ENCODE results near the gene PLEKHA7. TPM values are rescaled to one million over a fixed set of nuclear protein-coding genes. Genes with fewer than 3 reads are reported as not detected.

Gene PLEKHA7
- total and polyA plus RNA-seq, 4 donors, result 13.3 to 31.8 (median 21.5) TPM

DNA sequence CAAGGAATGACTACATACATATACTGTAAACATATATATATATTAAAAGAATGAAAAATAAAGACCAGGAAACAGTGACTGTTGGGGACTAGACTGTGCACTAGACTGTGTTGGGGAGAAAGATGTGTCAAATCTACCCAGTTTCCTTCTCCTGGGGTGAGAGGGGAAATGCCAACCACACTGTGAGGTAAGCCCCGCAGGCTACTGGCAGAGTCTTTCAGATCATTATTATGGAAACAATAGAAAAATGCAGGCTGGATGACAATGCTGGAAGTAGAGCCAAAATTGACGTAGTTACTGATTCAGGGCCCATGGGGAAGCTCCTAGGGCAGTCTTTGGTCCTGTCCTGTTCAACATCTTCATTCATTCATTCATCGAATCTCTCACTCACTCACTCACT lies 174.4 kb downstream of the PLEKHA7 start:
- 49 to 63% methylated on average over 3 of the region's 3 CpGs for WGBS, 2 donors
- no peak overlapping the region for H3K27ac ChIP-seq (ENCODE audit: low read depth in 1 of 2, low read length in 1 of 2)
- TF ChIP-seq, protein P1, sequence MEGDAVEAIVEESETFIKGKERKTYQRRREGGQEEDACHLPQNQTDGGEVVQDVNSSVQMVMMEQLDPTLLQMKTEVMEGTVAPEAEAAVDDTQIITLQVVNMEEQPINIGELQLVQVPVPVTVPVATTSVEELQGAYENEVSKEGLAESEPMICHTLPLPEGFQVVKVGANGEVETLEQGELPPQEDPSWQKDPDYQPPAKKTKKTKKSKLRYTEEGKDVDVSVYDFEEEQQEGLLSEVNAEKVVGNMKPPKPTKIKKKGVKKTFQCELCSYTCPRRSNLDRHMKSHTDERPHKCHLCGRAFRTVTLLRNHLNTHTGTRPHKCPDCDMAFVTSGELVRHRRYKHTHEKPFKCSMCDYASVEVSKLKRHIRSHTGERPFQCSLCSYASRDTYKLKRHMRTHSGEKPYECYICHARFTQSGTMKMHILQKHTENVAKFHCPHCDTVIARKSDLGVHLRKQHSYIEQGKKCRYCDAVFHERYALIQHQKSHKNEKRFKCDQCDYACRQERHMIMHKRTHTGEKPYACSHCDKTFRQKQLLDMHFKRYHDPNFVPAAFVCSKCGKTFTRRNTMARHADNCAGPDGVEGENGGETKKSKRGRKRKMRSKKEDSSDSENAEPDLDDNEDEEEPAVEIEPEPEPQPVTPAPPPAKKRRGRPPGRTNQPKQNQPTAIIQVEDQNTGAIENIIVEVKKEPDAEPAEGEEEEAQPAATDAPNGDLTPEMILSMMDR (IDR thresholded peaks at IDR 0.05; ENCODE audit: control extremely low read depth, extremely low read depth), result no peak
- H3K4me1 ChIP-seq (ENCODE audit: control insufficient read depth in 5 of 5, insufficient read depth in 5 of 5, low read length in 5 of 5), result no peaks in the 10 kb centered on the region
- DNase-seq (no peak), ATAC-seq (ENCODE audit: insufficient read depth, low FRiP score) (no peak)
- no peak overlapping the region for H3K4me3 ChIP-seq
- no peaks in the 10 kb centered on the region for H3K27me3 ChIP-seq (ENCODE audit: control insufficient read depth in 3 of 3, insufficient read depth in 3 of 3, low read length in 2 of 3)
- no peak overlapping the region for H3K9ac ChIP-seq (ENCODE audit: insufficient read depth in 1 of 2, low read length in 2 of 2)
- H3K9me3 ChIP-seq (ENCODE audit: control insufficient read depth in 4 of 4, insufficient read depth in 3 of 4, low read length in 3 of 4), result peaks cover 0 to 3% (median 0%) of the 10 kb centered on the region in 4 donors
- H3K36me3 ChIP-seq (ENCODE audit: control insufficient read depth in 4 of 4, insufficient read depth in 4 of 4, low read length in 4 of 4), result peaks cover 0 to 9% (median 0%) of the 10 kb centered on the region in 4 donors

DNA sequence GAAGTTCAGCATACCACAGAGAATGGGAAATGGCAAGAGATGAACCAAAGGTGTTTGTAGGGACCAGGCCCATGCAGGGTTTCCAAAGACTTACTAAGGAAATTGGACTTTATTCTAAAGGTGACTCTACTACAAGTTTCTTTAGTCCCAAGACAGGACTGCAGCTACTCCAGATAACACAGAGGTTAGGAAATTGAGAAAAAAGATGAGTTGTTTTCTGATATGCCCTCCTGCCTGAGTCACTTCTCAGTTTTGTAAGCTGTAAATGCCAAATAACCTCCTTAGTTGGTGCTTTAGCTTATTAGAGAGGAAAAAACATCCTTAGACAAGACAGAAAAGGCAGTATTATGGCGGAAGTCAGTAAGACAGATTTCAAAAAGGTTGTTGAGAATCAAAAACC lies 179.8 kb downstream of the PLEKHA7 start:
- 96 to 100% methylated on average over 1 of the region's 1 CpG for WGBS, 2 donors
- TF ChIP-seq, protein P1 (IDR thresholded peaks at IDR 0.05; ENCODE audit: control extremely low read depth, extremely low read depth), result no peak
- no peaks in the 10 kb centered on the region for H3K36me3 ChIP-seq (ENCODE audit: control insufficient read depth in 4 of 4, insufficient read depth in 4 of 4, low read length in 4 of 4)

DNA sequence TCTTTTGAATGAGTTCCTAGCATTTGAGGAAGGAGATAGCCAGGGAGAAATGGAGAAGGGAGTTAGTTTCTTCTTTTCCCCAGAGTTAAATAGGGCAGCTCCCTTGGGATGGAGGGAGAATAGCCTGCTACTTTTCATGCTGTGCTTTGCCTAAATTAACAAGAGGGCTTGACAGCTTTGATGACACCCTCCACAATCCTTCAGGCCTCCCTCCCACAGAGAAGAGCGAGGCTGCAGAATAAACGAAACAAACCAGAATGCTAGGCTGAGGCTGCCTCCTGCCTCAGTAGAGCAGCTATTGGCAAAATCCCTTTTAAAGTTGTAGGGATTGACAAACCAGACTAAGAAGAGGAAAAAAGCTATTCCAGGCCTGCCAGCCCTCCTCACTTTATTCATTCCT lies 181.2 kb downstream of the PLEKHA7 start:
- no peaks in the 10 kb centered on the region for H3K36me3 ChIP-seq (ENCODE audit: control insufficient read depth in 4 of 4, insufficient read depth in 4 of 4, low read length in 4 of 4)
- no peaks in the 10 kb centered on the region for H3K9me3 ChIP-seq (ENCODE audit: control insufficient read depth in 4 of 4, insufficient read depth in 3 of 4, low read length in 3 of 4)
- no peak overlapping the region for H3K27ac ChIP-seq (ENCODE audit: low read depth in 1 of 2, low read length in 1 of 2)
- H3K4me1 ChIP-seq (ENCODE audit: control insufficient read depth in 5 of 5, insufficient read depth in 5 of 5, low read length in 5 of 5), result no peaks in the 10 kb centered on the region
- DNase-seq (no peak), ATAC-seq (ENCODE audit: insufficient read depth, low FRiP score) (no peak)
- no peak overlapping the region for H3K9ac ChIP-seq (ENCODE audit: insufficient read depth in 1 of 2, low read length in 2 of 2)
- no peaks in the 10 kb centered on the region for H3K27me3 ChIP-seq (ENCODE audit: control insufficient read depth in 3 of 3, insufficient read depth in 3 of 3, low read length in 2 of 3)
- 74 to 80% methylated on average over 2 of the region's 2 CpGs for WGBS, 2 donors
- TF ChIP-seq, protein P1 (IDR thresholded peaks at IDR 0.05; ENCODE audit: control extremely low read depth, extremely low read depth), result no peak
- H3K4me3 ChIP-seq, result no peak overlapping the region

More for the DNA sequence above, 179.8 kb downstream of the PLEKHA7 start:
- Histone ChIP-seq H3K4me3 (no peak overlapping the region), H3K4me1 (ENCODE audit: control insufficient read depth in 5 of 5, insufficient read depth in 5 of 5, low read length in 5 of 5) (no peaks in the 10 kb centered on the region), H3K9me3 (ENCODE audit: control insufficient read depth in 4 of 4, insufficient read depth in 3 of 4, low read length in 3 of 4) (no peaks in the 10 kb centered on the region), H3K9ac (ENCODE audit: insufficient read depth in 1 of 2, low read length in 2 of 2) (no peak overlapping the region), H3K27me3 (ENCODE audit: control insufficient read depth in 3 of 3, insufficient read depth in 3 of 3, low read length in 2 of 3) (no peaks in the 10 kb centered on the region), H3K27ac (ENCODE audit: low read depth in 1 of 2, low read length in 1 of 2) (no peak overlapping the region)
- DNase-seq, result no peak
- ATAC-seq (ENCODE audit: insufficient read depth, low FRiP score), result no peak

DNA sequence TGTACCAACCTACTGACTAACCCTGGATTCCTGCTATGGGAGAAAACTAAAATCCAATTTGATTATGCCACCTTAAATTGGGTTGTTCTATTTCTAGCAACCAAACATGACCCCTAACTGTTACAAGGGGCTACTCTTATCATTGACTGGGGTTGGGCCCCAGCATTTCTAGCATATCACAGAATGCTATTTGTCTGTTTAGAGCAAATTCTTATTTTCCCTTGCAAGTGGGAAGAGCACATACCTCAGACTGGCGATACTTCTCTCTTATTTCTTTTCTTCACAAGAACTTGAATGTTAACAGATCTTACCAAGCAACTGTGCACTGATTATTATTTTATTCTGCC lies 182.0 kb downstream of the PLEKHA7 start:
- Histone ChIP-seq H3K9me3 (ENCODE audit: control insufficient read depth in 4 of 4, insufficient read depth in 3 of 4, low read length in 3 of 4) (no peaks in the 10 kb centered on the region), H3K4me3 (no peak overlapping the region), H3K4me1 (ENCODE audit: control insufficient read depth in 5 of 5, insufficient read depth in 5 of 5, low read length in 5 of 5) (no peaks in the 10 kb centered on the region), H3K27ac (ENCODE audit: low read depth in 1 of 2, low read length in 1 of 2) (no peak overlapping the region), H3K27me3 (ENCODE audit: control insufficient read depth in 3 of 3, insufficient read depth in 3 of 3, low read length in 2 of 3) (no peaks in the 10 kb centered on the region), H3K9ac (ENCODE audit: insufficient read depth in 1 of 2, low read length in 2 of 2) (no peak overlapping the region), H3K36me3 (ENCODE audit: control insufficient read depth in 4 of 4, insufficient read depth in 4 of 4, low read length in 4 of 4) (no peaks in the 10 kb centered on the region)
- no peak for DNase-seq
- WGBS, 2 donors, result 85 to 95% methylated on average over 1 of the region's 1 CpG
- TF ChIP-seq, protein P1 (IDR thresholded peaks at IDR 0.05; ENCODE audit: control extremely low read depth, extremely low read depth), result no peak
- no peak for ATAC-seq (ENCODE audit: insufficient read depth, low FRiP score)

All from lung (tissue), 12 donors.